Measurements from ENCODE around the gene ITPR3. TPM values are rescaled to one million over a fixed set of nuclear protein-coding genes. Genes with fewer than 3 reads are reported as not detected.

ITPR3 gene
- total and polyA plus RNA-seq, 2 donors (not counting 3 experiments of a cell fraction or from before 2014, with no cell fraction given) = 28.8 to 52.2 TPM

GRCh38 chr6:33663727-33664449, 42.8 kb downstream of the ITPR3 start:
- no peaks in the 10 kb centered on the region for H3K79me2 ChIP-seq (ENCODE audit: control insufficient read depth, insufficient read depth, low read length)
- intact Hi-C loops (cut with micrococcal nuclease) (no loop called here), dilution Hi-C loops (cut with MboI; ENCODE audit: extremely low pct_ligation_motif_present, low sequenced_read_pairs) (no loop called here)
- BruUV-seq (replicated peaks) = no TSS peak
- DNase-seq (ENCODE audit: low read depth, low spot score) (no peak), FAIRE-seq (no peak)
- no peaks in the 10 kb centered on the region for H3K9me1 ChIP-seq (replicated peaks; ENCODE audit: control insufficient read depth, extremely low read depth, insufficient read depth, low read length)
- no peaks in the 10 kb centered on the region for H3K9me3 ChIP-seq (replicated peaks; ENCODE audit: control insufficient read depth, insufficient read depth, low read length)
- no peak overlapping the region for H2AFZ ChIP-seq (ENCODE audit: low read depth, low read length)
- TF ChIP-seq MYC (IDR thresholded peaks at IDR 0.05; ENCODE audit: low read depth, low read length) (no peak), POLR2AphosphoS5 (IDR thresholded peaks at IDR 0.05; ENCODE audit: insufficient read depth, low read depth, low read length) (no peak), MAX (IDR thresholded peaks at IDR 0.05; ENCODE audit: insufficient read depth, insufficient read length) (no peak), FOS (IDR thresholded peaks at IDR 0.05; ENCODE audit: borderline replicate concordance, insufficient read depth, low read length) (no peak), JUN (IDR thresholded peaks at IDR 0.05; ENCODE audit: borderline replicate concordance, insufficient read depth, insufficient read length, low read depth) (no peak), EZH2 (IDR thresholded peaks at IDR 0.05; ENCODE audit: borderline replicate concordance, low read depth, low read length, severe bottlenecking) (no peak), GATA2 (IDR thresholded peaks at IDR 0.05; ENCODE audit: insufficient read depth, insufficient read length, low read depth, low read length) (no peak), POLR2A (IDR thresholded peaks at IDR 0.05; ENCODE audit: low read depth, low read length) (no peak)
- TF ChIP-seq, protein P1, sequence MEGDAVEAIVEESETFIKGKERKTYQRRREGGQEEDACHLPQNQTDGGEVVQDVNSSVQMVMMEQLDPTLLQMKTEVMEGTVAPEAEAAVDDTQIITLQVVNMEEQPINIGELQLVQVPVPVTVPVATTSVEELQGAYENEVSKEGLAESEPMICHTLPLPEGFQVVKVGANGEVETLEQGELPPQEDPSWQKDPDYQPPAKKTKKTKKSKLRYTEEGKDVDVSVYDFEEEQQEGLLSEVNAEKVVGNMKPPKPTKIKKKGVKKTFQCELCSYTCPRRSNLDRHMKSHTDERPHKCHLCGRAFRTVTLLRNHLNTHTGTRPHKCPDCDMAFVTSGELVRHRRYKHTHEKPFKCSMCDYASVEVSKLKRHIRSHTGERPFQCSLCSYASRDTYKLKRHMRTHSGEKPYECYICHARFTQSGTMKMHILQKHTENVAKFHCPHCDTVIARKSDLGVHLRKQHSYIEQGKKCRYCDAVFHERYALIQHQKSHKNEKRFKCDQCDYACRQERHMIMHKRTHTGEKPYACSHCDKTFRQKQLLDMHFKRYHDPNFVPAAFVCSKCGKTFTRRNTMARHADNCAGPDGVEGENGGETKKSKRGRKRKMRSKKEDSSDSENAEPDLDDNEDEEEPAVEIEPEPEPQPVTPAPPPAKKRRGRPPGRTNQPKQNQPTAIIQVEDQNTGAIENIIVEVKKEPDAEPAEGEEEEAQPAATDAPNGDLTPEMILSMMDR (IDR thresholded peaks at IDR 0.05; ENCODE audit: extremely low read depth in 1 of 2, insufficient read depth in 1 of 2, low read depth in 1 of 2, low read length in 2 of 2) = no peak
- no peak overlapping the region for H3K4me3 ChIP-seq (replicated peaks in 1 of 3; ENCODE audit: insufficient read depth in 1 of 3, low read depth in 1 of 3, low read length in 3 of 3)
- no peaks in the 10 kb centered on the region for H3K4me1 ChIP-seq (ENCODE audit: control insufficient read depth, extremely low read depth, insufficient read depth, low read length)
- no peaks in the 10 kb centered on the region for H3K27me3 ChIP-seq (ENCODE audit: control insufficient read depth in 2 of 2, insufficient read depth in 2 of 2, low read length in 2 of 2)
- H3K27ac ChIP-seq (ENCODE audit: insufficient read depth, low read depth, low read length) = no peak overlapping the region
- ChIA-PET CTCF (no interaction called here), POLR2A (interaction anchor here (0.6 kb wide), 1 partner anchor 18 kb away, joined by 3 read pairs; no protein-coding TSS in a partner anchor)
- peaks cover 0 to 25% of the 10 kb centered on the region in 2 experiments for H3K36me3 ChIP-seq (ENCODE audit: control insufficient read depth in 2 of 2, extremely low read depth in 1 of 2, insufficient read depth in 2 of 2, low read length in 2 of 2)
- no peak overlapping the region for H3K4me2 ChIP-seq (ENCODE audit: insufficient read depth, low read length)
- no peaks in the 10 kb centered on the region for H4K20me1 ChIP-seq (replicated peaks; ENCODE audit: control insufficient read depth, extremely low read depth, insufficient read depth, low read length)
- H3K9ac ChIP-seq (replicated peaks; ENCODE audit: extremely low read depth, insufficient read depth, low read length) = no peak overlapping the region

All from endothelial cell of umbilical vein (primary cell).